Effector memory CD8-positive, alpha-beta T cell (primary cell): ENCODE measurements around the gene CEBPE.

ENCODE experiments used
- ATAC-seq: fragments of 150-1000 bp; cut with Tn5 transposase; replicated peaks from 2 replicates; pipeline ENCODE4 v1.10.0; 2021; ENCODE audit warnings: mild to moderate bottlenecking, moderate library complexity
- DNase-seq, 3 experiments: peaks; one replicate each; pipeline ENCODE4 v3.0.0; 2021
- H3K27ac Mint-ChIP-seq, 2 donors: one replicate each; pipeline ENCODE4 v1.8.0; 2022; ENCODE audit warnings: mild to moderate bottlenecking in 2 of 2, mixed read lengths in 2 of 2, moderate library complexity in 2 of 2
- H3K27me3 Mint-ChIP-seq, 2 donors: one replicate each; pipeline ENCODE4 v1.8.0; 2022; ENCODE audit warnings: mixed read lengths in 2 of 2
- H3K36me3 Mint-ChIP-seq: one replicate; pipeline ENCODE4 v1.8.0; 2022; ENCODE audit warnings: mild to moderate bottlenecking, moderate library complexity, mixed read lengths; ENCODE audit not compliant: insufficient read depth
- H3K4me1 Mint-ChIP-seq, 2 donors: one replicate each; pipeline ENCODE4 v1.8.0; 2022; ENCODE audit warnings: low read depth in 2 of 2, mixed read lengths in 2 of 2
- H3K4me3 Mint-ChIP-seq, 2 donors: one replicate each; pipeline ENCODE4 v1.8.0; 2022; ENCODE audit warnings: mild to moderate bottlenecking in 2 of 2, mixed read lengths in 2 of 2, moderate library complexity in 2 of 2
- H3K9me3 Mint-ChIP-seq, 2 donors: one replicate each; pipeline ENCODE4 v1.8.0; 2022; ENCODE audit warnings: mixed read lengths in 2 of 2

CEBPE gene

GRCh38 chr14:23137813-23138535 is 18.9 kb upstream of the CEBPE start:
- H3K27me3 Mint-ChIP-seq = peaks cover 12 to 23% of the 10 kb centered on the region in 2 donors
- peaks cover 0 to 4% of the 10 kb centered on the region in 2 donors for H3K4me1 Mint-ChIP-seq
- H3K4me3 Mint-ChIP-seq = no peak overlapping the region

DNA sequence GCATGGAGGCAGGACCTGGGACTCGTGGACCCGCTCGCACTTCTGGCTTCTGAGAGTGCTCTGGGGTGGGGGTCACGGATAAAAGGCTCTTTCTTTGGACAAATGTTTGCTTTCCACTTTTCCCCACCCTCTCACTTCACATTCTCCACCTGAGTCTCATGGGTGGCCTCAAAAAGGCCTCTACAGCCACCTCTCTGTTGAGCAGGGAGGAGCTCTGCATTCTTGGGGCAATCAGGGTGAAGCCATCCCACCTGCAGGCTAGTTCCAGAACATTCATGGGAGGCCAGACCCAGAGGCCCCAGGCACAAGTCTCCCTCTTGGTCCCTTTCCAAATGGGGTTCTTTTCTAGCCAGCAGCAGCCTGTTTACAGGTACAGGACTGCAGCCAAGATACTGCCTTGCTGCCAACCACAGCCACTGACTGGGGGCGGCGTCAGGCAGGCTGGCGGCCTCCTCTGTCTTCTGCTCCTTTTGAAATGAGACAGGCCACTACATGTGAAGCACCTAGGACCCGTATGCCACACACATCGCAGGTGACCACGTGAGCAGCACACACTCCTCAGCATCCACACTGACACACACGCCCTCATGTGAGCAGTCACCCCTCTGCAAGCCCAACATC is 18.2 kb upstream of the CEBPE start:
- Mint-ChIP-seq H3K9me3 (no peaks in the 10 kb centered on the region), H3K27me3 (peaks cover 12 to 23% of the 10 kb centered on the region in 2 donors), H3K36me3 (no peaks in the 10 kb centered on the region), H3K4me1 (peaks cover 0 to 4% of the 10 kb centered on the region in 2 donors), H3K27ac (no peak overlapping the region), H3K4me3 (no peak overlapping the region)
- ATAC-seq (no peak), DNase-seq (no peak)

More at GRCh38 chr14:23137813-23138535, 18.9 kb upstream of the CEBPE start:
- ATAC-seq (no peak), DNase-seq (no peak)
- Mint-ChIP-seq H3K36me3 (no peaks in the 10 kb centered on the region), H3K9me3 (no peaks in the 10 kb centered on the region), H3K27ac (no peak overlapping the region)

GRCh38 chr14:23136566-23137133 is 17.6 kb upstream of the CEBPE start:
- Mint-ChIP-seq H3K4me1 (peaks cover 0 to 4% of the 10 kb centered on the region in 2 donors), H3K27me3 (peaks cover 12 to 23% of the 10 kb centered on the region in 2 donors), H3K4me3 (no peak overlapping the region), H3K36me3 (no peaks in the 10 kb centered on the region), H3K27ac (no peak overlapping the region), H3K9me3 (no peaks in the 10 kb centered on the region)
- DNase-seq (no peak), ATAC-seq (no peak)

- Mint-ChIP-seq H3K4me1 (peaks cover 1 to 5% of the 10 kb centered on the region in 2 donors), H3K27ac (no peak overlapping the region), H3K27me3 (peaks cover 9 to 28% of the 10 kb centered on the region in 2 donors), H3K9me3 (no peaks in the 10 kb centered on the region), H3K36me3 (no peaks in the 10 kb centered on the region), H3K4me3 (no peak overlapping the region)
- DNase-seq (no peak), ATAC-seq (no peak)
These were observed 13.9 kb upstream of the CEBPE start for GRCh38 chr14:23132970-23133369.

GRCh38 chr14:23131482-23131881 is 12.4 kb upstream of the CEBPE start:
- Mint-ChIP-seq H3K9me3 (no peaks in the 10 kb centered on the region), H3K27ac (no peak overlapping the region), H3K36me3 (no peaks in the 10 kb centered on the region), H3K27me3 (peaks cover under 1 to 28% of the 10 kb centered on the region in 2 donors), H3K4me3 (no peak overlapping the region), H3K4me1 (peaks cover 4 to 6% of the 10 kb centered on the region in 2 donors)
- ATAC-seq (no peak), DNase-seq (no peak)

- Mint-ChIP-seq H3K27ac (no peak overlapping the region), H3K4me1 (peaks cover 4 to 6% of the 10 kb centered on the region in 2 donors), H3K4me3 (no peak overlapping the region), H3K27me3 (peaks cover 6 to 29% of the 10 kb centered on the region in 2 donors), H3K36me3 (no peaks in the 10 kb centered on the region), H3K9me3 (no peaks in the 10 kb centered on the region)
- ATAC-seq (no peak), DNase-seq (no peak)
These were observed 11.8 kb upstream of the CEBPE start for GRCh38 chr14:23130871-23131270.

GRCh38 chr14:23129759-23130316 is 10.8 kb upstream of the CEBPE start:
- peaks cover 4 to 6% of the 10 kb centered on the region in 2 donors for H3K4me1 Mint-ChIP-seq
- ATAC-seq (no peak), DNase-seq (no peak)
- H3K27me3 Mint-ChIP-seq = peaks cover 9 to 29% of the 10 kb centered on the region in 2 donors
- H3K36me3 Mint-ChIP-seq = no peaks in the 10 kb centered on the region
- no peak overlapping the region for H3K4me3 Mint-ChIP-seq
- no peak overlapping the region for H3K27ac Mint-ChIP-seq
- no peaks in the 10 kb centered on the region for H3K9me3 Mint-ChIP-seq

- Mint-ChIP-seq H3K36me3 (no peaks in the 10 kb centered on the region), H3K9me3 (no peaks in the 10 kb centered on the region), H3K4me3 (no peak overlapping the region), H3K27me3 (peaks cover 9 to 30% of the 10 kb centered on the region in 2 donors), H3K4me1 (peaks cover 4 to 6% of the 10 kb centered on the region in 2 donors), H3K27ac (no peak overlapping the region)
- ATAC-seq (no peak), DNase-seq (no peak)
These were observed 10.1 kb upstream of the CEBPE start for GRCh38 chr14:23128969-23129758.

DNA sequence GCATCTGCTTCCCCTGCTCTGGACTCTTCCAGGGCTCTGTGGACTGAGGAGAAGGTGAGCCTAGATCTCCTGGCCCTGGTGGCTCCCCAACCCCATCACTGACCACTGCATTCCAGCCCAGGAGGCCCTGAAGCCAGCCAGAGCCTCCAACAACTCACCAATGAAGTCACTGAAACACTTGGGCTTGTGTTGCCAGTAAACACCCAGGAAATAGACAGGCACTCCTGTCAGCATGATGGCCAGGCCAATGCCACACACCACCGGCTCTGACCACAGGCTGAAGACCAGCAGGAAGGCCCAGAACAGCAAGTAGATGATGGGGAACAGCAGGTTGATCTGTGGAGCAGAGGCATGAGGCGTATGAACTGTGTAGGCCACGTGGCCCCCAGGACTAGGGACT is 8.8 kb upstream of the CEBPE start:
- DNase-seq = no peak
- no peak for ATAC-seq
- H3K27ac Mint-ChIP-seq = peak overlapping the region in 1 of 2 donors; percentile 9
- peaks cover 14 to 38% of the 10 kb centered on the region in 2 donors for H3K27me3 Mint-ChIP-seq
- no peaks in the 10 kb centered on the region for H3K36me3 Mint-ChIP-seq
- H3K4me1 Mint-ChIP-seq = peaks cover 4 to 6% of the 10 kb centered on the region in 2 donors
- no peaks in the 10 kb centered on the region for H3K9me3 Mint-ChIP-seq
- H3K4me3 Mint-ChIP-seq = no peak overlapping the region

DNA sequence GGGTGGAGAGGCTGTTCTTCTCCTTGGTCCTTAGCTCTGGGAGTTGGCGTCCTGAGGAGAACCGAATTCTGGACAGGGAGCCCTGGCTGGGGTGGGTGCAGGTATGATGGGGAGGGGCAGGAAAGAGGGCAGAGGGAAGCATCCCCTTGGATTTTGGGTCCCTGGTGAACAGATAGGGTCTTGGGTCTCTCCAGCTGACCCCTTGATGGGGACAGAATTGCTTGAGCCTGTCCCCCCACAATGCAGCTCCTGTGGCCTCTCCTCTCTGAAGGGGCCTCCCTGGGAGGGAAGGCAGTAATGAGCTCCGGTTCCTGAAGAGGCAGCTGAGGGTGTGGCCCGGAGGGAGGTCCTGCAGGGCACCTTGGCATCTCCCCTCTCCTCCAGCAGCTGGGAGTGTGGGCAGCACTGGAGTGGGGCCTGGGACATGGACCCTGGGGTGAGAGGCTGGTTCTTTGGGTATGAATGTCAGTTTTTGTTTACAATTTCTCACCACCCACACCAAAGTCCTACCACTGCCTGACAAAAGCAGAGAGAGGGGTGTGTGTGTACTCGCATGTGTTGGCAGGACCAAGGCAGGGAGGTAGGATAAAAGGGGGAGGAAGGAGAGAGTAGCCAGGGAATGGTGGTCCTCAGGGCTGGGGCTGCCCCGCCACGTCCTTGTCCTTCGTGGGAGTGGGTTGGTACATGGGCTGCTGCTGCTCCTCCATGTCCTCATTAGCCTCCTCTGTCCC is 7.7 kb upstream of the CEBPE start:
- no peak overlapping the region for H3K4me3 Mint-ChIP-seq
- H3K9me3 Mint-ChIP-seq = no peaks in the 10 kb centered on the region
- peaks cover 18 to 39% of the 10 kb centered on the region in 2 donors for H3K27me3 Mint-ChIP-seq
- H3K27ac Mint-ChIP-seq = no peak overlapping the region
- H3K4me1 Mint-ChIP-seq = peaks cover 4 to 6% of the 10 kb centered on the region in 2 donors
- H3K36me3 Mint-ChIP-seq = no peaks in the 10 kb centered on the region
- ATAC-seq (no peak), DNase-seq (no peak)

DNA sequence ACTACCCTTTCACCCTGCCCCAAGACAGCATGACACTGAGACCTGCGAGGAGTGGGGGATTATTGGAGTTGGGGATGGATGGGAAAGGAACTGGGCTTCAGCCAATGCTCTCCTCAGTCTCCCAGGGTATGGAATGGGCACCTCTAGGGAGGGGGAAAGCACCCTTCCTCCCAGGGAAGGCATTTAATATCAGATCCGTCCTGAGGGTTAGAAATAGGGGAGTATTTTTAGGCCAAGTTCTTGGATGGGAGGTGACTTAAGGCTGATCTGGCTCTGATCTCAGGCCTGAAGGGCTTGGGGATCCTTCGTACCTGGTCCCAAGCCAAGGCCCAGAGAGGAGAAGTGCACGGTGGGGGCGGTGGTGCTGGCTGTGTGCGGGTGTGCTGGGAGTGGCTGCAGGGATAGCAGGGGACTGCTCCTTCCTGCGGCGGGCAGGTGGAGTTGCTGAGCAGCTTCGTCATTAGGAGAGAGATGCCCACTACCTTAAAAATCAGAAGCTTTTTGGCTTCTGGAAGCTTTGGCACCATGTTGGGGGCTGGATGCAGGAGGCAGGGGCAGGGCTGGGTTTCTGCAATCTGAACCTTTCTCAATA is 7.0 kb upstream of the CEBPE start:
- H3K27me3 Mint-ChIP-seq = peaks cover 18 to 35% of the 10 kb centered on the region in 2 donors
- peak overlapping the region in 1 of 2 donors; percentile 73 for H3K27ac Mint-ChIP-seq
- H3K9me3 Mint-ChIP-seq = no peaks in the 10 kb centered on the region
- H3K4me1 Mint-ChIP-seq = peaks cover 9 to 11% of the 10 kb centered on the region in 2 donors
- H3K36me3 Mint-ChIP-seq = no peaks in the 10 kb centered on the region
- ATAC-seq (no peak), DNase-seq (no peak)
- H3K4me3 Mint-ChIP-seq = no peak overlapping the region

DNA sequence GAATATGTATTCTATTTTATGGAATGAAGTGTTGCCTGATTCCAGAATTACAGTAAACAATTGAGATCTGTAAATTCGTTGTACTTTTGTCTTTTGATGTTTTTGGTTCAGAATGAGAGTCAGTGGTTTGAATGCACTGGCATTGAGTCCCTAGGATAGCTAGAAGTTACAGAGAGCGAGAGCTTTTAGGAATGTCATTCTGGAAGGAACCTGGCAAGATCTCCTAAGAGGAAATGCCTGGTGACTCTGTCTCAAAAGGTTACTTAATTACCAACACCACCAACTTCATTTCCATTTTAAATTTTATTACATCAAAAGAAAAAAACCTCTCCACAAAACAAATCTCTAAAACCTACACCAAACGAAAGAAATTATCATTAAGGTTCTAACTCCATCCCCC is 6.0 kb upstream of the CEBPE start:
- peaks cover 15 to 19% of the 10 kb centered on the region in 2 donors for H3K4me1 Mint-ChIP-seq
- DNase-seq = no peak
- no peaks in the 10 kb centered on the region for H3K36me3 Mint-ChIP-seq
- no peak overlapping the region for H3K27ac Mint-ChIP-seq
- peaks cover 18 to 26% of the 10 kb centered on the region in 2 donors for H3K27me3 Mint-ChIP-seq
- H3K4me3 Mint-ChIP-seq = no peak overlapping the region
- no peak for ATAC-seq
- H3K9me3 Mint-ChIP-seq = no peaks in the 10 kb centered on the region
